Naive thymus-derived CD8-positive, alpha-beta T cell (primary cell): ENCODE data around the gene CXCL11. TPM values are rescaled to one million over a fixed set of nuclear protein-coding genes. Genes with fewer than 3 reads are reported as not detected.
A peak's percentile ranks its signal among the peaks of the same experiment; 100 is the strongest.

Experiments
- ATAC-seq, 2 donors: fragments of 150-1000 bp; cut with Tn5 transposase in 1 of 2; sonication (Bioruptor Pico), chemical (Tn5 transposase) in 1 of 2; 1 replicate in 1 of 2; 2 replicates in 1 of 2; pipeline ENCODE4 v1.10.0; 2021; ENCODE audit warnings: mild to moderate bottlenecking in 2 of 2, moderate library complexity in 2 of 2
- POLR2A ChIA-PET: fragments of 350-600 bp; sonication (Branson Sonifier 250); formaldehyde crosslinking; loops from one replicate; lab custom pipeline; 2021; ENCODE audit warnings: antibody characterized with exemption; lab: Charles Lee
- DNase-seq, 10 donors: peaks; one replicate each; pipeline versions ENCODE4 v3.0.0 to v3.0.0-alpha.2; 2020 to 2022
- H3K27ac Mint-ChIP-seq, 10 donors: one replicate each; pipeline ENCODE4 v1.8.0; 2020 to 2022; ENCODE audit warnings: mild to moderate bottlenecking in 10 of 10, mixed read lengths in 10 of 10, moderate library complexity in 4 of 10, inconsistent platforms in 1 of 10
- H3K27me3 Mint-ChIP-seq, 5 donors: one replicate each; pipeline ENCODE4 v1.8.0; 2021 to 2022; ENCODE audit warnings: mixed read lengths in 5 of 5
- H3K36me3 Mint-ChIP-seq, 3 donors: one replicate each; pipeline ENCODE4 v1.8.0; 2020 to 2022; ENCODE audit warnings: mixed read lengths in 3 of 3, mild to moderate bottlenecking in 2 of 3, inconsistent platforms in 1 of 3
- H3K4me1 Mint-ChIP-seq, 4 donors: one replicate each; pipeline ENCODE4 v1.8.0; 2021 to 2022; ENCODE audit warnings: mixed read lengths in 4 of 4
- H3K4me3 Mint-ChIP-seq, 10 donors: one replicate each; pipeline ENCODE4 v1.8.0; 2020 to 2022; ENCODE audit warnings: mild to moderate bottlenecking in 10 of 10, mixed read lengths in 10 of 10, moderate library complexity in 6 of 10, inconsistent platforms in 1 of 10
- H3K9me3 Mint-ChIP-seq, 9 donors: one replicate each; pipeline ENCODE4 v1.8.0; 2020 to 2022; ENCODE audit warnings: mixed read lengths in 9 of 9, mild to moderate bottlenecking in 3 of 9, inconsistent platforms in 1 of 9, moderate library complexity in 1 of 9
- polyA plus RNA-seq, 3 donors: library from polyadenylated mRNA; unstranded; fragments of 300-500 nt; fragmentation: Illumina TruSeq; gene quantifications; one replicate each; pipeline ENCODE4 v1.2.3, GENCODE V29; 2021
- total RNA-seq, 8 experiments: library from RNA in 2 of 8; stranded (reverse) in 2 of 8; gene quantifications; one replicate each; pipeline ENCODE4 v1.2.3 and lab custom pipeline; 2021 to 2026

Gene CXCL11
- total and polyA plus RNA-seq, 5 experiments from 2014 or later: not detected

GRCh38 chr4:76029300-76029699 lies 6.6 kb downstream of the CXCL11 start:
- ATAC-seq (no peak), DNase-seq (no peak)
- POLR2A ChIA-PET: no interaction called here
- no peaks in the 10 kb centered on the region for H3K9me3 Mint-ChIP-seq
- H3K27ac Mint-ChIP-seq: no peak overlapping the region
- H3K4me1 Mint-ChIP-seq: peaks cover 5 to 11% (median 9%) of the 10 kb centered on the region in 4 donors
- peaks cover 0 to 8% (median 0%) of the 10 kb centered on the region in 5 donors for H3K27me3 Mint-ChIP-seq
- H3K36me3 Mint-ChIP-seq: no peaks in the 10 kb centered on the region
- no peak overlapping the region for H3K4me3 Mint-ChIP-seq

- Mint-ChIP-seq H3K27me3 (peaks cover 0 to 15% (median 2%) of the 10 kb centered on the region in 5 donors), H3K9me3 (no peaks in the 10 kb centered on the region), H3K27ac (peak overlapping the region in 7 of 10 donors; percentile 3 to 71 (median 38)), H3K4me3 (peak overlapping the region; percentile 24 to 80 (median 60)), H3K36me3 (no peaks in the 10 kb centered on the region), H3K4me1 (peaks cover 7 to 20% (median 13%) of the 10 kb centered on the region in 4 donors)
- DNase-seq: peak in 2 of 10 donors; percentile 30 to 31
- POLR2A ChIA-PET: no interaction called here
- ATAC-seq: peak in 1 of 2 donors; percentile 48
Measured at GRCh38 chr4:76028350-76028765, 7.5 kb downstream of the CXCL11 start.

GRCh38 chr4:76024065-76024464 lies 11.8 kb downstream of the CXCL11 start:
- H3K4me1 Mint-ChIP-seq: peaks cover 7 to 22% (median 13%) of the 10 kb centered on the region in 4 donors
- no peak for DNase-seq
- H3K4me3 Mint-ChIP-seq: peak overlapping the region in 1 of 10 donors; percentile 15
- H3K9me3 Mint-ChIP-seq: no peaks in the 10 kb centered on the region
- POLR2A ChIA-PET: no interaction called here
- H3K36me3 Mint-ChIP-seq: no peaks in the 10 kb centered on the region
- no peak overlapping the region for H3K27ac Mint-ChIP-seq
- ATAC-seq: no peak
- H3K27me3 Mint-ChIP-seq: peaks cover 0 to 15% (median 2%) of the 10 kb centered on the region in 5 donors

- Mint-ChIP-seq H3K27ac (no peak within 1 kb of the TSS), H3K36me3 (no peaks in the 10 kb centered on the region), H3K27me3 (peaks cover 0 to 15% (median 2%) of the 10 kb centered on the region in 5 donors), H3K4me1 (peaks cover 3 to 18% (median 8%) of the 10 kb centered on the region in 4 donors), H3K4me3 (peak within 1 kb of the TSS in 1 of 10 donors; percentile 15), H3K9me3 (no peaks in the 10 kb centered on the region)
- no peak for ATAC-seq
- DNase-seq: no peak
- POLR2A ChIA-PET: no interaction called here
Measured at GRCh38 chr4:76023389-76023788, 12.5 kb downstream of the CXCL11 start, which contains the start of gene CXCL10. TSS of gene CXCL10 (minus strand) at chr4:76023497. CDS start at chr4:76023431, 66 bp downstream.

GRCh38 chr4:76022677-76023076 lies 13.2 kb downstream of the CXCL11 start:
- H3K27ac Mint-ChIP-seq: no peak overlapping the region
- H3K9me3 Mint-ChIP-seq: no peaks in the 10 kb centered on the region
- POLR2A ChIA-PET: no interaction called here
- no peak for DNase-seq
- ATAC-seq: no peak
- H3K27me3 Mint-ChIP-seq: peaks cover 0 to 15% (median 2%) of the 10 kb centered on the region in 5 donors
- H3K4me3 Mint-ChIP-seq: no peak overlapping the region
- no peaks in the 10 kb centered on the region for H3K36me3 Mint-ChIP-seq
- H3K4me1 Mint-ChIP-seq: peaks cover 2 to 12% (median 4%) of the 10 kb centered on the region in 4 donors

- no peak overlapping the region for H3K27ac Mint-ChIP-seq
- DNase-seq (no peak), ATAC-seq (no peak)
- no peaks in the 10 kb centered on the region for H3K9me3 Mint-ChIP-seq
- POLR2A ChIA-PET: no interaction called here
- peaks cover 0 to 15% (median 2%) of the 10 kb centered on the region in 5 donors for H3K27me3 Mint-ChIP-seq
- H3K4me1 Mint-ChIP-seq: peaks cover 2 to 12% (median 4%) of the 10 kb centered on the region in 4 donors
- no peak overlapping the region for H3K4me3 Mint-ChIP-seq
- no peaks in the 10 kb centered on the region for H3K36me3 Mint-ChIP-seq
Measured at GRCh38 chr4:76022031-76022430, 13.8 kb downstream of the CXCL11 start.

GRCh38 chr4:76017056-76017686 lies 18.7 kb downstream of the CXCL11 start:
- Mint-ChIP-seq H3K9me3 (no peaks in the 10 kb centered on the region), H3K27ac (no peak overlapping the region), H3K4me3 (no peak overlapping the region), H3K27me3 (peaks cover 0 to 1% (median 0%) of the 10 kb centered on the region in 5 donors), H3K36me3 (no peaks in the 10 kb centered on the region), H3K4me1 (no peaks in the 10 kb centered on the region)
- DNase-seq (no peak), ATAC-seq (no peak)
- POLR2A ChIA-PET: no interaction called here

- Mint-ChIP-seq H3K36me3 (no peaks in the 10 kb centered on the region), H3K27ac (no peak overlapping the region), H3K27me3 (peaks cover 0 to 4% (median 0%) of the 10 kb centered on the region in 5 donors), H3K4me3 (no peak overlapping the region), H3K4me1 (no peaks in the 10 kb centered on the region), H3K9me3 (no peaks in the 10 kb centered on the region)
- POLR2A ChIA-PET: no interaction called here
- ATAC-seq (no peak), DNase-seq (no peak)
Measured at GRCh38 chr4:76016393-76016792, 19.5 kb downstream of the CXCL11 start.

GRCh38 chr4:76013540-76013939 lies 22.3 kb downstream of the CXCL11 start:
- no peak for ATAC-seq
- no peak overlapping the region for H3K27ac Mint-ChIP-seq
- peaks cover 0 to 13% (median 2%) of the 10 kb centered on the region in 5 donors for H3K27me3 Mint-ChIP-seq
- no peaks in the 10 kb centered on the region for H3K9me3 Mint-ChIP-seq
- H3K36me3 Mint-ChIP-seq: no peaks in the 10 kb centered on the region
- H3K4me3 Mint-ChIP-seq: no peak overlapping the region
- DNase-seq: no peak
- H3K4me1 Mint-ChIP-seq: no peaks in the 10 kb centered on the region
- POLR2A ChIA-PET: no interaction called here

- Mint-ChIP-seq H3K4me3 (no peak overlapping the region), H3K36me3 (no peaks in the 10 kb centered on the region), H3K9me3 (no peaks in the 10 kb centered on the region), H3K27me3 (peaks cover 0 to 13% (median 2%) of the 10 kb centered on the region in 5 donors), H3K27ac (no peak overlapping the region), H3K4me1 (no peaks in the 10 kb centered on the region)
- POLR2A ChIA-PET: no interaction called here
- no peak for ATAC-seq
- DNase-seq: no peak
Measured at GRCh38 chr4:76012388-76012801, 23.5 kb downstream of the CXCL11 start.

GRCh38 chr4:76011700-76012387 lies 24.0 kb downstream of the CXCL11 start:
- ATAC-seq: no peak
- Mint-ChIP-seq H3K27ac (no peak overlapping the region), H3K4me3 (no peak overlapping the region)

GRCh38 chr4:76011018-76011670 lies 24.7 kb downstream of the CXCL11 start:
- Mint-ChIP-seq H3K36me3 (no peaks in the 10 kb centered on the region), H3K27ac (no peak overlapping the region), H3K9me3 (no peaks in the 10 kb centered on the region), H3K4me3 (no peak overlapping the region), H3K4me1 (no peaks in the 10 kb centered on the region), H3K27me3 (peaks cover 2 to 13% (median 8%) of the 10 kb centered on the region in 5 donors)
- POLR2A ChIA-PET: no interaction called here
- DNase-seq: no peak
- no peak for ATAC-seq

More at GRCh38 chr4:76011700-76012387, 24.0 kb downstream of the CXCL11 start:
- peaks cover 2 to 13% (median 5%) of the 10 kb centered on the region in 5 donors for H3K27me3 Mint-ChIP-seq
- DNase-seq: no peak
- POLR2A ChIA-PET: no interaction called here
- no peaks in the 10 kb centered on the region for H3K9me3 Mint-ChIP-seq
- no peaks in the 10 kb centered on the region for H3K36me3 Mint-ChIP-seq
- no peaks in the 10 kb centered on the region for H3K4me1 Mint-ChIP-seq

GRCh38 chr4:76010576-76010975 lies 25.3 kb downstream of the CXCL11 start:
- H3K27me3 Mint-ChIP-seq: peaks cover 4 to 18% (median 12%) of the 10 kb centered on the region in 5 donors
- no peak overlapping the region for H3K4me3 Mint-ChIP-seq
- ATAC-seq (no peak), DNase-seq (no peak)
- H3K9me3 Mint-ChIP-seq: no peaks in the 10 kb centered on the region
- H3K36me3 Mint-ChIP-seq: no peaks in the 10 kb centered on the region
- POLR2A ChIA-PET: no interaction called here
- H3K27ac Mint-ChIP-seq: no peak overlapping the region
- no peaks in the 10 kb centered on the region for H3K4me1 Mint-ChIP-seq
